ENCODE data around the gene PSORS1C2.

- no peak for TF ChIP-seq CTCF (conservative IDR thresholded peaks at IDR 0.05; ENCODE audit: low read length)
- no peak for TF ChIP-seq EZH2phosphoT487 (IDR thresholded peaks at IDR 0.05; ENCODE audit: borderline replicate concordance, low read depth, low read length)
Observed at GRCh38 chr6:31116661-31117385, 22.0 kb downstream of the PSORS1C2 start.

Measured in OCI-LY7 (cell line).